ENCODE results near the gene TDRD10. TPM values are rescaled to one million over a fixed set of nuclear protein-coding genes. Genes with fewer than 3 reads are reported as not detected.
A peak's percentile ranks its signal among the peaks of the same experiment; 100 is the strongest.

Gene TDRD10
- total RNA-seq (2021; fragmentation: NEBNext Ultra II Directional; extraction: Animal tissue kit (Norgen Biotek cat#: 25700)) (0.15 TPM in 1 of 2 replicates, not detected in the other), polyA plus RNA-seq (2011; rRNA removed) (0.27 and 0.30 TPM in 2 replicates), polyA minus RNA-seq (2011; rRNA and poly(A)+ RNA removed) (0.17 TPM in 1 of 2 replicates, not detected in the other)
- 0.25 TPM for polyA plus RNA-seq (2011; cell fraction: cytosol; rRNA removed)
- polyA plus RNA-seq (2011; cell fraction: nucleus; rRNA removed), result 0.67 TPM
- 0.13 to 0.41 TPM (median 0.41 TPM) in 3 of 4 replicates, not detected in the other for polyA plus RNA-seq (2012, experiment 1 of 2)
- 0.08 TPM for polyA plus RNA-seq (2012, experiment 2 of 2)
- polyA plus RNA-seq (2013, experiment 1 of 2), result 0.08 TPM
- 0.26 TPM for polyA plus RNA-seq (2013, experiment 2 of 2)
- not detected for polyA minus RNA-seq (2011; cell fraction: cytosol; rRNA and poly(A)+ RNA removed)
- polyA minus RNA-seq (2011; cell fraction: nucleus; rRNA and poly(A)+ RNA removed), result not detected
- long read RNA-seq, experiment 1, result 0 reads
- long read RNA-seq, experiment 2, result 0 reads

- Histone ChIP-seq H3K79me2 (ENCODE audit: control insufficient read depth in 1 of 2, insufficient read depth in 2 of 2, low read length in 2 of 2) (no peaks in the 10 kb centered on the region), H3K4ac (replicated peaks; ENCODE audit: insufficient read length, low read depth, low read length) (peak within 1 kb of the TSS; percentile 57), H3K27ac (ENCODE audit: low read depth, low read length) (no peak within 1 kb of the TSS), H3K9ac (replicated peaks in 1 of 4; ENCODE audit: extremely low read depth in 1 of 4, low read depth in 3 of 4, low read length in 3 of 4) (peak within 1 kb of the TSS in 1 of 4 experiments; percentile 19; a peak in 1 of 7 replicates), H3K14ac (ENCODE audit: insufficient read length) (peak within 1 kb of the TSS; percentile 68), H2AFZ (ENCODE audit: low read length) (peak within 1 kb of the TSS; percentile 92), H4K5ac (ENCODE audit: insufficient read length, low read depth, low read length) (no peak within 1 kb of the TSS), H3K18ac (ENCODE audit: extremely low read depth, low read length) (no peak within 1 kb of the TSS; the same call in 1 of the 2 replicates), H2BK15ac (ENCODE audit: low read length) (no peak within 1 kb of the TSS), H3K4me3 (ENCODE audit: extremely low read depth in 1 of 4, insufficient read depth in 2 of 4, low read depth in 3 of 4, low read length in 4 of 4) (peak within 1 kb of the TSS; percentile 35 to 58 (median 37)), H2BK120ac (replicated peaks; ENCODE audit: low read depth, low read length) (no peak within 1 kb of the TSS), H3K23me2 (ENCODE audit: low read depth, low read length) (peaks cover 4% of the 10 kb centered on the region; the same call in 1 of the 2 replicates), H2BK12ac (ENCODE audit: low read depth, low read length) (peak within 1 kb of the TSS; percentile 27; the same call in 1 of the 2 replicates), H3K4me2 (ENCODE audit: insufficient read depth in 1 of 2, low read depth in 2 of 2, low read length in 2 of 2) (peak within 1 kb of the TSS; percentile 74 to 80), H4K20me1 (replicated peaks in 1 of 2; ENCODE audit: control insufficient read depth in 1 of 2, insufficient read depth in 2 of 2, low read length in 2 of 2) (no peaks in the 10 kb centered on the region), H3K36me3 (ENCODE audit: control insufficient read depth in 2 of 4, insufficient read depth in 4 of 4, low read length in 3 of 4) (peaks cover 0 to 14% (median 0%) of the 10 kb centered on the region in 4 experiments; a peak in 2 of 8 replicates), H3K9me3 (ENCODE audit: insufficient read depth in 2 of 2, low read depth in 1 of 2, low read length in 1 of 2) (peaks cover 4 to 11% of the 10 kb centered on the region in 2 experiments; a peak in 2 of 4 replicates), H4K91ac (replicated peaks; ENCODE audit: insufficient read length, low read length) (no peak within 1 kb of the TSS), H2BK5ac (ENCODE audit: low read depth, low read length) (no peak within 1 kb of the TSS), H3K79me1 (ENCODE audit: low read depth, low read length) (no peaks in the 10 kb centered on the region), H2BK20ac (ENCODE audit: low read length) (no peak within 1 kb of the TSS), H3K23ac (ENCODE audit: insufficient read length) (no peak within 1 kb of the TSS), H4K8ac (ENCODE audit: extremely low read depth, insufficient read depth, low read length) (peak within 1 kb of the TSS; percentile 89), H3K56ac (replicated peaks; ENCODE audit: insufficient read length, low read depth, low read length) (no peak within 1 kb of the TSS), H3K4me1 (replicated peaks in 1 of 4; ENCODE audit: control insufficient read depth in 3 of 4, insufficient read depth in 4 of 4, low read length in 3 of 4) (peaks cover 0 to 3% (median 0%) of the 10 kb centered on the region in 4 experiments; a peak in 1 of 7 replicates), H3K27me3 (replicated peaks in 1 of 4; ENCODE audit: control insufficient read depth in 3 of 4, extremely low read depth in 1 of 4, insufficient read depth in 3 of 4, low read length in 3 of 4) (peaks cover 40 to 66% (median 55%) of the 10 kb centered on the region in 4 experiments), H2AK5ac (ENCODE audit: low read depth, low read length) (no peak within 1 kb of the TSS)
- DNase-seq (ENCODE audit: low read depth in 1 of 2, low spot score in 2 of 2) (no peak), FAIRE-seq (no peak)
- CTCF ChIA-PET (ENCODE audit: partially characterized antibody), result interaction anchor here (0.7 kb wide), 2 partner anchors 21 to 58 kb away, joined by 3 read pairs; no protein-coding TSS in a partner anchor
- POLR2A ChIA-PET (ENCODE audit: partially characterized antibody), result no interaction called here
- WGBS, 2 experiments (ENCODE audit: extremely low coverage in 1 of 2, insufficient coverage in 1 of 2, insufficient read length in 1 of 2, insufficient replicate concordance in 2 of 2, low coverage in 1 of 2, low lambda C conversion rate in 2 of 2, missing lambda C conversion rate in 1 of 2), result 6% methylated on average over 74 of the region's 90 CpGs; no CpG with 5 or more reads in 1 of the 2 experiments
- no peak for TF ChIP-seq KDM1A (IDR thresholded peaks at IDR 0.05; ENCODE audit: borderline replicate concordance, low read length)
- no peak for TF ChIP-seq TBP (IDR thresholded peaks at IDR 0.05; ENCODE audit: low read depth, low read length)
- no peak for TF ChIP-seq HDAC6 (IDR thresholded peaks at IDR 0.05; ENCODE audit: low read depth, low read length)
- TF ChIP-seq RFX5 (IDR thresholded peaks at IDR 0.05; ENCODE audit: borderline replicate concordance, low read depth, low read length), result no peak
- no peak for TF ChIP-seq SIN3A (conservative IDR thresholded peaks at IDR 0.05 in 1 of 2, IDR thresholded peaks at IDR 0.05 in 1 of 2; ENCODE audit: low read depth in 1 of 2, low read length in 2 of 2)
- TF ChIP-seq BRCA1 (IDR thresholded peaks at IDR 0.05; ENCODE audit: low read depth, low read length), result no peak
- no peak for TF ChIP-seq ZNF274 (IDR thresholded peaks at IDR 0.05; ENCODE audit: borderline replicate concordance, extremely low read depth, low read length)
- TF ChIP-seq E2F6 (IDR thresholded peaks at IDR 0.05), result no peak
- no peak for TF ChIP-seq POU5F1 (IDR thresholded peaks at IDR 0.05; ENCODE audit: low read depth, low read length)
Observed at GRCh38 chr1:154502066-154502743, at the start of gene TDRD10, which contains the start of gene SHE. TSS of gene TDRD10 (plus strand) at chr1:154502219. CDS start at chr1:154506904, 4,685 bp downstream. TSS of gene SHE (minus strand) at chr1:154502412. CDS start at chr1:154502026, 386 bp downstream.

Measured in H1 (cell line).